ENCODE data around the gene PLCXD1. TPM values are rescaled to one million over a fixed set of nuclear protein-coding genes. Genes with fewer than 3 reads are reported as not detected.

Gene PLCXD1
- polyA plus RNA-seq, 1 donor from 2014 or later: 30.1 TPM

GRCh38 chrX:330726-331150 lies 49.6 kb downstream of the PLCXD1 start:
- Histone ChIP-seq H3F3A (ENCODE audit: insufficient read depth, low read length, poor library complexity, severe bottlenecking) (no peaks in the 10 kb centered on the region), H3K27ac (ENCODE audit: low read length) (no peak overlapping the region), H4K20me1 (ENCODE audit: insufficient read depth) (no peaks in the 10 kb centered on the region), H3K27me3 (ENCODE audit: insufficient read depth, low read depth, low read length) (no peaks in the 10 kb centered on the region), H3K4me2 (ENCODE audit: low read length) (no peak overlapping the region), H2AFZ (ENCODE audit: low read depth, low read length) (no peak overlapping the region), H3K9me3 (ENCODE audit: low read length) (no peaks in the 10 kb centered on the region), H3K79me2 (replicated peaks; ENCODE audit: insufficient read depth, low read length) (no peaks in the 10 kb centered on the region), H3K36me3 (ENCODE audit: insufficient read depth, low read length) (no peaks in the 10 kb centered on the region), H3K9me2 (ENCODE audit: insufficient read depth, low read length) (no peaks in the 10 kb centered on the region), H3K9ac (ENCODE audit: low read length) (no peak overlapping the region), H3K4me3 (ENCODE audit: low read length) (no peak overlapping the region)
- TF ChIP-seq EZH2 (IDR thresholded peaks at IDR 0.05; ENCODE audit: borderline replicate concordance, insufficient read depth, low read length, poor library complexity, severe bottlenecking) (no peak), TAF1 (IDR thresholded peaks at IDR 0.05; ENCODE audit: low read depth) (no peak), EP300 (conservative IDR thresholded peaks at IDR 0.05; ENCODE audit: poor library complexity, severe bottlenecking) (no peak), MXI1 (conservative IDR thresholded peaks at IDR 0.05; ENCODE audit: poor library complexity, severe bottlenecking) (no peak), SMC3 (conservative IDR thresholded peaks at IDR 0.05; ENCODE audit: poor library complexity) (no peak), POLR2AphosphoS5 (IDR thresholded peaks at IDR 0.05) (no peak), REST (IDR thresholded peaks at IDR 0.05; ENCODE audit: borderline replicate concordance) (no peak), RAD21 (conservative IDR thresholded peaks at IDR 0.05) (no peak)
- TF ChIP-seq, protein P1, sequence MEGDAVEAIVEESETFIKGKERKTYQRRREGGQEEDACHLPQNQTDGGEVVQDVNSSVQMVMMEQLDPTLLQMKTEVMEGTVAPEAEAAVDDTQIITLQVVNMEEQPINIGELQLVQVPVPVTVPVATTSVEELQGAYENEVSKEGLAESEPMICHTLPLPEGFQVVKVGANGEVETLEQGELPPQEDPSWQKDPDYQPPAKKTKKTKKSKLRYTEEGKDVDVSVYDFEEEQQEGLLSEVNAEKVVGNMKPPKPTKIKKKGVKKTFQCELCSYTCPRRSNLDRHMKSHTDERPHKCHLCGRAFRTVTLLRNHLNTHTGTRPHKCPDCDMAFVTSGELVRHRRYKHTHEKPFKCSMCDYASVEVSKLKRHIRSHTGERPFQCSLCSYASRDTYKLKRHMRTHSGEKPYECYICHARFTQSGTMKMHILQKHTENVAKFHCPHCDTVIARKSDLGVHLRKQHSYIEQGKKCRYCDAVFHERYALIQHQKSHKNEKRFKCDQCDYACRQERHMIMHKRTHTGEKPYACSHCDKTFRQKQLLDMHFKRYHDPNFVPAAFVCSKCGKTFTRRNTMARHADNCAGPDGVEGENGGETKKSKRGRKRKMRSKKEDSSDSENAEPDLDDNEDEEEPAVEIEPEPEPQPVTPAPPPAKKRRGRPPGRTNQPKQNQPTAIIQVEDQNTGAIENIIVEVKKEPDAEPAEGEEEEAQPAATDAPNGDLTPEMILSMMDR (IDR thresholded peaks at IDR 0.05; ENCODE audit: poor library complexity, severe bottlenecking): no peak

DNA sequence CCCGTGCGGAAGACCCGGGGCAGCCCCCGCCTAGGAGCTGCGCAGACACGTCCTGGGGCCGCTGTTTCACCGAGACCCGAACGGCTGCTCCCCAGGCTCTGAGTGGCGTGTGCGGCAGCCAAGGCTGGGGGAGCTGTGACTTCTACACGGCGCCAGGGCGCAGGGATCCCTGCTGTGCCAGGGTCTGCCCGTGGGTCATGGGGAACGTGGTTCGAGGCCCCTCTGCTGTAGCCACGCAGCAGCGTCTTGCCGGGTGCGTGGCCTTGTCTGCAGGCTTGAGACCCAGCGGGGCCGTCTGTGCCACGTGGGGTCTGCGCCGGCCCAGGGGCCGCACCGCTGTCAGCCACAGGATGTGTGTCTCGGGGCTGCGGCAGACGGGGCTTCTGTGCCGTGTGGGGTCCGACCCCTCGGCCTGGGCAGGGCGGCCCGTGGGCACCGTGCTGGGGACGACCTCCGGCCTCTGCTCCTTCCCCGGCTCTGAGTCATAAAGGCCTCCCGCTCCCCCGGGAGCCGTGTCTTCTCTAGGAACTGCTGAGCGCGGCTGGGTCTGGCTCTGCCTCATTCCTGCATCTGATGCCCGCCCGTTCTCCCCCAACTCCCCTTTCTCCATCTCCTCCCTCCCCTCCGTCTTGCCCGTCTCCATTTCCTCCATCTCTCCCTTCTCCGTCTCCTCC lies 50.1 kb downstream of the PLCXD1 start:
- H3K27me3 ChIP-seq (ENCODE audit: insufficient read depth, low read depth, low read length): no peaks in the 10 kb centered on the region
- H3K9me3 ChIP-seq (ENCODE audit: low read length): no peaks in the 10 kb centered on the region
- H3K36me3 ChIP-seq (ENCODE audit: insufficient read depth, low read length): no peaks in the 10 kb centered on the region
- no peaks in the 10 kb centered on the region for H3F3A ChIP-seq (ENCODE audit: insufficient read depth, low read length, poor library complexity, severe bottlenecking)
- TF ChIP-seq SMC3 (conservative IDR thresholded peaks at IDR 0.05; ENCODE audit: poor library complexity): no peak
- TF ChIP-seq EZH2 (IDR thresholded peaks at IDR 0.05; ENCODE audit: borderline replicate concordance, insufficient read depth, low read length, poor library complexity, severe bottlenecking): no peak
- TF ChIP-seq, protein P1 (IDR thresholded peaks at IDR 0.05; ENCODE audit: poor library complexity, severe bottlenecking): no peak
- no peak for TF ChIP-seq EP300 (conservative IDR thresholded peaks at IDR 0.05; ENCODE audit: poor library complexity, severe bottlenecking)
- TF ChIP-seq RAD21 (conservative IDR thresholded peaks at IDR 0.05): no peak
- TF ChIP-seq TAF1 (IDR thresholded peaks at IDR 0.05; ENCODE audit: low read depth): no peak
- TF ChIP-seq POLR2AphosphoS5 (IDR thresholded peaks at IDR 0.05): no peak
- TF ChIP-seq MXI1 (conservative IDR thresholded peaks at IDR 0.05; ENCODE audit: poor library complexity, severe bottlenecking): no peak
- TF ChIP-seq REST (IDR thresholded peaks at IDR 0.05; ENCODE audit: borderline replicate concordance): no peak
- H3K4me3 ChIP-seq (ENCODE audit: low read length): no peak overlapping the region
- no peaks in the 10 kb centered on the region for H3K9me2 ChIP-seq (ENCODE audit: insufficient read depth, low read length)
- no peak overlapping the region for H3K9ac ChIP-seq (ENCODE audit: low read length)
- no peaks in the 10 kb centered on the region for H4K20me1 ChIP-seq (ENCODE audit: insufficient read depth)
- no peak overlapping the region for H3K4me2 ChIP-seq (ENCODE audit: low read length)
- no peaks in the 10 kb centered on the region for H3K79me2 ChIP-seq (replicated peaks; ENCODE audit: insufficient read depth, low read length)
- no peak overlapping the region for H3K27ac ChIP-seq (ENCODE audit: low read length)
- H2AFZ ChIP-seq (ENCODE audit: low read depth, low read length): no peak overlapping the region

Data from neural cell (in vitro differentiated cells).